Fibroblast of the aortic adventitia (primary cell): ENCODE results near the gene MYO9B. TPM values are rescaled to one million over a fixed set of nuclear protein-coding genes. Genes with fewer than 3 reads are reported as not detected.

Source experiments
- DNase-seq: peaks from one replicate; pipeline ENCODE4 v3.0.0-alpha.2; 2010; ENCODE audit warnings: low read depth
- H3K4me3 ChIP-seq: 2 replicates; pipeline ENCODE4 v1.5.1; 2011; ENCODE audit warnings: low read depth, mild to moderate bottlenecking, control low read depth, low read length, moderate library complexity
- CTCF ChIP-seq: IDR thresholded peaks from 2 replicates; pipeline ENCODE4 v1.5.1; 2011; ENCODE audit warnings: mild to moderate bottlenecking, low read length, control low read depth, inconsistent platforms; ENCODE audit not compliant: insufficient read depth
- total RNA-seq: library from RNA; depleted of rRNA; stranded (reverse); fragments of >200 nt; gene quantifications from 2 replicates; pipeline ENCODE4 v1.2.3, GENCODE V29; 2012; ENCODE audit warnings: low replicate concordance

The MYO9B gene
- total RNA-seq, 1 donor: 103 TPM

DNA sequence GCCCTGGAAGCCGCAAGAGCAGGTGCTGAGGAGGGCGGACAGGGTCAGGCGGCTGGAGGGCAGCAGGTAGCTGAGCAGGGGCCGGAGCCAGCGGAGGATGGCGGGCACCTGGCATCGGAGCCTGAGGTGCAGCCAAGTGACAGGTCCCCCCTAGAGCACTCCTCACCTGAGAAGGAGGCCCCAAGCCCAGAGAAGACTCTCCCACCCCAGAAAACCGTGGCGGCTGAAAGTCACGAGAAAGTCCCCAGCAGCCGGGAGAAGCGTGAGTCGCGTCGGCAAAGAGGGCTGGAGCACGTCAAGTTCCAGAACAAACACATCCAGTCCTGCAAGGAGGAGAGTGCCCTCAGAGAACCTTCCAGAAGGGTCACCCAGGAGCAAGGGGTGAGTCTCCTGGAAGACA, 119.0 kb downstream of the MYO9B start:
- no peak for DNase-seq
- TF ChIP-seq CTCF: no peak

GRCh38 chr19:17195106-17195505, 119.5 kb downstream of the MYO9B start:
- no peak overlapping the region for H3K4me3 ChIP-seq
- DNase-seq: no peak
- TF ChIP-seq CTCF: no peak

More for the DNA sequence above, 119.0 kb downstream of the MYO9B start:
- H3K4me3 ChIP-seq: no peak overlapping the region

DNA sequence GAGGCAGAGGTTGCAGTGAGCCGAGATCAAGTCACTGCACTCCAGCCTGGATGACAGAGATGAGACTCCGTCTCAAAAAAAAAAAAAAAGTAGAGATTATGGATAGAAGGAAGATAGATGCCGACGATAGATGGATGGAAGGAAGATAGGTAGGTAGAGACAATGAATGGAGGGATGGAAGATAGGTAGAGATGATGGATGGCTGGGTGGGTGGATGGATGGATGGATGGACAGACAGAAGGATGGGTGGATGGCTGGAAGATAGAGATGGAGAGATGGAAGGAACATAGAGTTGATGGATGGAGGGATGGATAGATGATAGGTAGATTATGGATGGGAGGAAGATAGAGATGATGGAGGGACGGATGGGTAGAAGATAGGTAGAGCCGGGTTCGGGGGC, 121.0 kb downstream of the MYO9B start:
- H3K4me3 ChIP-seq: no peak overlapping the region
- TF ChIP-seq CTCF: no peak
- no peak for DNase-seq

- no peak for TF ChIP-seq CTCF
- no peak overlapping the region for H3K4me3 ChIP-seq
- DNase-seq: no peak
These were observed 122.1 kb downstream of the MYO9B start for GRCh38 chr19:17197666-17198065.

DNA sequence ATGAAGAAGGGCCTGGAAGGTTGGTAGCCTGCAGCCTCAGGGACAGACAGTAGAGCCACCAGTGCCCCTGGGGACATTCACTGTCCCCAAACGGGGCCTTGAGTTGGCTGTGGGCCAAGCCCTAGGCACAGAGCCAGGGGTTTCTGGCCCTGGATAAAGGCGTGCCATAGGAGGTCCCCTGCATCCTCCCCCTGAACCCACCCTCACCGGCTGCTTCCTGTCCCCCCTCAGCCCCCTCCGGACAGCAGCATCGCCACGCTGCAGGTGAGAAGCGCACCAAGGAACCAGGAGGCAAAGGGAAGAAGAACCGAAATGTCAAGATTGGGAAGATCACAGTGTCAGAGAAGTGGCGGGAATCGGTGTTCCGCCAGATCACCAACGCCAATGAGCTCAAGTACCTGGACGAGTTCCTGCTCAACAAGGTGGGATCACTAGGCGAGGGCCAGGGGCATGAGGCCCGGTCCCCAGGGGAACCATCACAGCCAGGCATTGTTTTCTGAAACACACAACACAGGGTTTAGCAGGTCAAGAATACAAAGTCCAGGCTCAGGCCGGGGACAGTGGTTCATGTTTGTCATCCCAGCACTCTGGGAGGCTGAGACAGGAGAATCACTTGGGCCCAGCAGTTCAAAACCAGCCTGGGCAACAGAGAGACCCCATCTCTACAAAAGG, 125.0 kb downstream of the MYO9B start:
- H3K4me3 ChIP-seq: no peak overlapping the region
- TF ChIP-seq CTCF: no peak
- no peak for DNase-seq

GRCh38 chr19:17202249-17202648, 126.7 kb downstream of the MYO9B start:
- H3K4me3 ChIP-seq: no peak overlapping the region
- DNase-seq: no peak
- TF ChIP-seq CTCF: no peak

DNA sequence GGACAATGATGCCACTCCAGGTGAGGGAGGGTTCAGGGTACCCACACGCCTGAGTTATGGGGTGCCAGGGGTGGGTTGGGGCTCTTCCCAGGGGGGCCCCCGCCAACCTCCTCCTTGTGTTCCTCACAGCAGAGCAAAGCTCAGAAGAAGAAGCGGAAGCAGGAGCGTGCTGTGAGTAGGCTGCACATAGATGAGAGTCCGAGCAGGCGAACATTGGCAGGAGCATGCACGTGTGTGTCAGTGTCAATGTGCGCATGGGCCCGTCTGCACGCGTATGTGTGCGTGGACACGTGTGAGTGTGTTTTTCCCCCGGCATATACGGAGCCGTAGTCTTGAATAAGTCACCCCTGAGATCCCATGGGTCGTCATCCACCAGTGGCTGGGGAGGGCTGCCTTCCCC, 127.1 kb downstream of the MYO9B start:
- no peak for DNase-seq
- H3K4me3 ChIP-seq: no peak overlapping the region
- no peak for TF ChIP-seq CTCF
